Neural crest cell (in vitro differentiated cells): ENCODE measurements around the gene GOLGA6L2. TPM values are rescaled to one million over a fixed set of nuclear protein-coding genes. Genes with fewer than 3 reads are reported as not detected.

Source experiments
- DNase-seq: peaks from one replicate; pipeline ENCODE4 v3.0.0; 2021; ENCODE audit warnings: low read depth, mixed read lengths, low spot score
- H3K27ac Mint-ChIP-seq: one replicate; pipeline ENCODE4 v1.8.0; 2021; ENCODE audit warnings: mild to moderate bottlenecking, mixed read lengths; ENCODE audit not compliant: unreplicated experiment
- H3K27me3 Mint-ChIP-seq: 2 replicates; pipeline ENCODE4 v1.8.0; 2021; ENCODE audit warnings: low read depth, mild to moderate bottlenecking, mixed read lengths
- H3K36me3 Mint-ChIP-seq: 2 replicates; pipeline ENCODE4 v1.8.0; 2021; ENCODE audit warnings: low read depth, mild to moderate bottlenecking, mixed read lengths
- H3K4me1 Mint-ChIP-seq: 2 replicates; pipeline ENCODE4 v1.8.0; 2021; ENCODE audit warnings: mixed read lengths
- H3K4me3 Mint-ChIP-seq: one replicate; pipeline ENCODE4 v1.8.0; 2021; ENCODE audit warnings: mild to moderate bottlenecking, mixed read lengths
- H3K9me3 Mint-ChIP-seq: 2 replicates; pipeline ENCODE4 v1.8.0; 2021; ENCODE audit warnings: mixed read lengths
- CTCF ChIP-seq: fragments of 200-600 bp; sonication (generic); conservative IDR thresholded peaks from 2 replicates; pipeline ENCODE4 v1.5.0; 2021; ENCODE audit warnings: antibody characterized with exemption, mild to moderate bottlenecking
- total RNA-seq: library from RNA; stranded (reverse); gene quantifications from 2 replicates; pipeline ENCODE4 v1.2.1, GENCODE V29; 2021

Gene GOLGA6L2
- total RNA-seq, 1 donor from 2014 or later, result not detected

GRCh38 chr15:23446215-23447106 is 582 bp downstream of the GOLGA6L2 start:
- peaks cover 5% of the 10 kb centered on the region for H3K27me3 Mint-ChIP-seq
- no peaks in the 10 kb centered on the region for H3K4me1 Mint-ChIP-seq
- no peaks in the 10 kb centered on the region for H3K36me3 Mint-ChIP-seq
- DNase-seq, result no peak
- H3K27ac Mint-ChIP-seq, result no peak overlapping the region
- no peak overlapping the region for H3K4me3 Mint-ChIP-seq
- TF ChIP-seq CTCF, result no peak
- H3K9me3 Mint-ChIP-seq, result no peaks in the 10 kb centered on the region

GRCh38 chr15:23444269-23444668 is 2.8 kb downstream of the GOLGA6L2 start:
- no peak for DNase-seq
- H3K4me3 Mint-ChIP-seq, result no peak overlapping the region
- H3K9me3 Mint-ChIP-seq, result no peaks in the 10 kb centered on the region
- no peaks in the 10 kb centered on the region for H3K4me1 Mint-ChIP-seq
- no peak overlapping the region for H3K27ac Mint-ChIP-seq
- no peaks in the 10 kb centered on the region for H3K36me3 Mint-ChIP-seq
- peaks cover 5% of the 10 kb centered on the region for H3K27me3 Mint-ChIP-seq
- no peak for TF ChIP-seq CTCF

GRCh38 chr15:23441204-23441603 is 5.8 kb downstream of the GOLGA6L2 start:
- Mint-ChIP-seq H3K36me3 (no peaks in the 10 kb centered on the region), H3K27ac (no peak overlapping the region), H3K27me3 (peaks cover 7% of the 10 kb centered on the region), H3K9me3 (no peaks in the 10 kb centered on the region), H3K4me3 (no peak overlapping the region), H3K4me1 (no peaks in the 10 kb centered on the region)
- TF ChIP-seq CTCF, result no peak
- DNase-seq, result no peak

GRCh38 chr15:23440596-23440995 is 6.4 kb downstream of the GOLGA6L2 start:
- DNase-seq, result no peak
- no peaks in the 10 kb centered on the region for H3K9me3 Mint-ChIP-seq
- H3K4me1 Mint-ChIP-seq, result no peaks in the 10 kb centered on the region
- H3K27me3 Mint-ChIP-seq, result peaks cover 7% of the 10 kb centered on the region
- TF ChIP-seq CTCF, result no peak
- H3K4me3 Mint-ChIP-seq, result no peak overlapping the region
- no peaks in the 10 kb centered on the region for H3K36me3 Mint-ChIP-seq
- H3K27ac Mint-ChIP-seq, result no peak overlapping the region

- no peak for DNase-seq
- Mint-ChIP-seq H3K27me3 (peaks cover 7% of the 10 kb centered on the region), H3K36me3 (no peaks in the 10 kb centered on the region), H3K9me3 (no peaks in the 10 kb centered on the region), H3K4me3 (no peak overlapping the region), H3K27ac (no peak overlapping the region), H3K4me1 (no peaks in the 10 kb centered on the region)
- no peak for TF ChIP-seq CTCF
Measured at GRCh38 chr15:23439513-23439912, 7.5 kb downstream of the GOLGA6L2 start.
